Esophagus squamous epithelium (tissue), 4 donors: ENCODE results near the gene LRRC74A.

ENCODE experiments used
- CTCF ChIP-seq, 6 experiments: fragments of 450-650 bp in 4 of 6; fragments of 200-600 bp in 2 of 6; sonication (generic) in 2 of 6; IDR thresholded peaks; one replicate each; pipeline ENCODE4 v1.5.1; 2016 to 2019; ENCODE audit warnings: antibody characterized with exemption in 6 of 6, mild to moderate bottlenecking in 4 of 6, moderate library complexity in 4 of 6
- POLR2A ChIP-seq, 4 donors: fragments of 450-650 bp; IDR thresholded peaks; one replicate each; pipeline ENCODE4 v1.6.1; 2017; ENCODE audit warnings: antibody characterized with exemption in 4 of 4, mild to moderate bottlenecking in 4 of 4, moderate library complexity in 3 of 4

GRCh38 chr14:76826122-76826521 lies at the start of gene LRRC74A:
- TF ChIP-seq CTCF (IDR thresholded peaks at IDR 0.05): no peak
- no peak for TF ChIP-seq POLR2A (IDR thresholded peaks at IDR 0.05)
